Gastroesophageal sphincter (tissue), 3 donors: ENCODE results near the gene CHKB.

Experiments used
- EP300 ChIP-seq: sonication (generic); formaldehyde crosslinking; IDR thresholded peaks from one replicate; pipeline ENCODE4 v1.6.1; 2017; ENCODE audit warnings: antibody characterized with exemption, mild to moderate bottlenecking
- POLR2A ChIP-seq, 2 donors: fragments of 450-650 bp; IDR thresholded peaks; one replicate each; pipeline ENCODE4 v1.6.1; 2017; ENCODE audit warnings: antibody characterized with exemption in 2 of 2, mild to moderate bottlenecking in 2 of 2, moderate library complexity in 1 of 2
- POLR2AphosphoS5 ChIP-seq: sonication (generic); formaldehyde crosslinking; IDR thresholded peaks from one replicate; pipeline ENCODE4 v1.6.1; 2017; ENCODE audit warnings: antibody characterized with exemption
- TF ChIP-seq, protein P1 (sequence below), 4 experiments: fragments of 200-600 bp in 2 of 4; fragments of 450-650 bp in 2 of 4; sonication (generic) in 1 of 4; IDR thresholded peaks; one replicate each; pipeline ENCODE4 v1.5.1; 2017 to 2019; ENCODE audit warnings: antibody characterized with exemption in 4 of 4, mild to moderate bottlenecking in 2 of 4, moderate library complexity in 2 of 4

DNA sequence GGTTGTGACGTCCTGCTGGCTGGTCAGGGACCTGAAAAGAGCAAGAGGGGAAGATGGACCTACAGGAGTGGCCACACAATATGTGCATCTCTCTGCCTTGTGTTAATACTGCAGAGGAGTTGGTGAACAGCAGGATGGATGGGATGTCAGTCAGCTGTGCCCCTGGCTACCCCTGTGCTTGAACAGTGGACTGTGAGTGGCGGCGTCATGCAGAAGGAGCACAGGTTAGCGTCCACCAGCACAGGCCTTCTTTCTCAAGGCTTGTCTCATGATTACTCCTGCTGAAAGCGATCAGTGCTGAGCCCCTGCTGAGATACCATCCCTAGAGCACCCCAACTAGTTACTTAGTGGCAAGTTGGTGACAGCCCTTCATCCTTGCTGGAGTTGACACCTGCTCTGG lies 3.8 kb upstream of the CHKB start:
- TF ChIP-seq POLR2AphosphoS5 (no peak), POLR2A (IDR thresholded peaks at IDR 0.05) (no peak), EP300 (no peak)
- TF ChIP-seq, protein P1, sequence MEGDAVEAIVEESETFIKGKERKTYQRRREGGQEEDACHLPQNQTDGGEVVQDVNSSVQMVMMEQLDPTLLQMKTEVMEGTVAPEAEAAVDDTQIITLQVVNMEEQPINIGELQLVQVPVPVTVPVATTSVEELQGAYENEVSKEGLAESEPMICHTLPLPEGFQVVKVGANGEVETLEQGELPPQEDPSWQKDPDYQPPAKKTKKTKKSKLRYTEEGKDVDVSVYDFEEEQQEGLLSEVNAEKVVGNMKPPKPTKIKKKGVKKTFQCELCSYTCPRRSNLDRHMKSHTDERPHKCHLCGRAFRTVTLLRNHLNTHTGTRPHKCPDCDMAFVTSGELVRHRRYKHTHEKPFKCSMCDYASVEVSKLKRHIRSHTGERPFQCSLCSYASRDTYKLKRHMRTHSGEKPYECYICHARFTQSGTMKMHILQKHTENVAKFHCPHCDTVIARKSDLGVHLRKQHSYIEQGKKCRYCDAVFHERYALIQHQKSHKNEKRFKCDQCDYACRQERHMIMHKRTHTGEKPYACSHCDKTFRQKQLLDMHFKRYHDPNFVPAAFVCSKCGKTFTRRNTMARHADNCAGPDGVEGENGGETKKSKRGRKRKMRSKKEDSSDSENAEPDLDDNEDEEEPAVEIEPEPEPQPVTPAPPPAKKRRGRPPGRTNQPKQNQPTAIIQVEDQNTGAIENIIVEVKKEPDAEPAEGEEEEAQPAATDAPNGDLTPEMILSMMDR (IDR thresholded peaks at IDR 0.05), result no peak
